Measurements from ENCODE around the gene SEZ6L2. TPM values are rescaled to one million over a fixed set of nuclear protein-coding genes. Genes with fewer than 3 reads are reported as not detected.
"Not testable (repeated sequence)": the region's sequence is repeated elsewhere in the genome, so short reads cannot be mapped to it uniquely, and the experiment has no call there.

SEZ6L2 gene
- 146 TPM for polyA plus RNA-seq (2012; ENCODE audit: insufficient read depth, insufficient read length, low read depth)

GRCh38 chr16:29899516-29900101, at the start of gene SEZ6L2:
Gene SEZ6L2 (minus strand): TSS chr16:29899550. CDS start chr16:29899019, 531 bp downstream.
- Histone ChIP-seq H3K4me3 (ENCODE audit: low read depth, low read length) (peak within 1 kb of the TSS; percentile 94), H3K9me3 (no peaks in the 10 kb centered on the region), H3K4me1 (peaks cover 10% of the 10 kb centered on the region), H3K27me3 (no peaks in the 10 kb centered on the region), H3K36me3 (peaks cover 19% of the 10 kb centered on the region)
- TF ChIP-seq CTCF (IDR thresholded peaks at IDR 0.05; ENCODE audit: low read depth, low read length), result peak; percentile 44
- DNase-seq, result peak; percentile 96

- Histone ChIP-seq H3K9me3 (no peaks in the 10 kb centered on the region; the same call in 1 of the 2 replicates), H3K4me3 (ENCODE audit: low read depth, low read length) (no peak overlapping the region), H3K36me3 (no peaks in the 10 kb centered on the region), H3K27me3 (no peaks in the 10 kb centered on the region), H3K4me1 (no peaks in the 10 kb centered on the region)
- TF ChIP-seq CTCF (IDR thresholded peaks at IDR 0.05; ENCODE audit: low read depth, low read length), result no peak
- DNase-seq, result no peak
Measured at GRCh38 chr16:29947897-29948296, 48.5 kb upstream of the SEZ6L2 start.

- Histone ChIP-seq H3K4me3 (ENCODE audit: low read depth, low read length) (no peak overlapping the region), H3K27me3 (no peaks in the 10 kb centered on the region), H3K36me3 (no peaks in the 10 kb centered on the region), H3K9me3 (no peaks in the 10 kb centered on the region), H3K4me1 (no peaks in the 10 kb centered on the region)
- DNase-seq, result no peak
- no peak for TF ChIP-seq CTCF (IDR thresholded peaks at IDR 0.05; ENCODE audit: low read depth, low read length)
Measured at GRCh38 chr16:29943846-29944799, 44.8 kb upstream of the SEZ6L2 start.

- TF ChIP-seq CTCF (IDR thresholded peaks at IDR 0.05; ENCODE audit: low read depth, low read length), result no peak
- Histone ChIP-seq H3K27me3 (no peaks in the 10 kb centered on the region), H3K9me3 (no peaks in the 10 kb centered on the region), H3K36me3 (no peaks in the 10 kb centered on the region), H3K4me1 (no peaks in the 10 kb centered on the region), H3K4me3 (ENCODE audit: low read depth, low read length) (no peak overlapping the region)
- DNase-seq, result no peak
Measured at GRCh38 chr16:29940656-29941055, 41.3 kb upstream of the SEZ6L2 start.

GRCh38 chr16:29931750-29932149, 32.4 kb upstream of the SEZ6L2 start:
- H3K4me3 ChIP-seq (ENCODE audit: low read depth, low read length); H3K9me3 ChIP-seq; H3K4me1 ChIP-seq; DNase-seq; H3K36me3 ChIP-seq; H3K27me3 ChIP-seq: not testable (repeated sequence)

GRCh38 chr16:29927070-29927905, 27.9 kb upstream of the SEZ6L2 start:
- no peaks in the 10 kb centered on the region for H3K27me3 ChIP-seq
- H3K9me3 ChIP-seq, result no peaks in the 10 kb centered on the region
- no peak for DNase-seq
- peak overlapping the region; percentile 82 for H3K4me3 ChIP-seq (ENCODE audit: low read depth, low read length)
- H3K4me1 ChIP-seq, result no peaks in the 10 kb centered on the region
- H3K36me3 ChIP-seq, result no peaks in the 10 kb centered on the region
- TF ChIP-seq CTCF (IDR thresholded peaks at IDR 0.05; ENCODE audit: low read depth, low read length), result no peak
